Neural progenitor cell (in vitro differentiated cells): ENCODE data around the gene NSD1.

Experiments used
- EZH2 ChIP-seq: fragments of 200-600 bp; sonication (generic); IDR thresholded peaks from 2 replicates; pipeline ENCODE4 v1.6.1; 2017; ENCODE audit warnings: antibody characterized with exemption, mild to moderate bottlenecking, moderate library complexity
- EZH2phosphoT487 ChIP-seq: fragments of 200-600 bp; sonication (generic); IDR thresholded peaks from 2 replicates; pipeline ENCODE4 v1.6.1; 2017; ENCODE audit warnings: antibody characterized with exemption
- TF ChIP-seq, protein P1 (sequence below): fragments of 200-600 bp; sonication (generic); IDR thresholded peaks from 2 replicates; pipeline ENCODE4 v1.5.1; 2017; ENCODE audit warnings: antibody characterized with exemption, mild to moderate bottlenecking

DNA sequence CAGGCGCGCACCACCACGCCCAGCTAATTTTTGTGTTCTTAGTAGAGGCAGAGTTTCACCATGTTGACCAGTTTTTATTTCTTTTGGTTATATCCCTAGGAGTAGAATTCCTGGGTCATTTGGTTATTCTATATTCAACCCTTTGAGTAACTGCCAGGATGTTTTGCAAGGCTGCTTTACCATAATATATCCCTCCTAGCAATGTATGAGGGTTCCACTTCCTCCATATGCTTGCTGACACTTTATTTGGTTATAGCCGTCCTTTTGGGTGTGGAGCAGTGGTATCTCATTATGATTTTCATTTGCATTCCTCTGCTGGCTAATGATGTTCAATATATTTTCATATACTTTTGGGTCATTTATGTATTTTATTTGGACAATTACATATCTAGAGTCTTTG lies 88.7 kb downstream of the NSD1 start:
- TF ChIP-seq, protein P1, sequence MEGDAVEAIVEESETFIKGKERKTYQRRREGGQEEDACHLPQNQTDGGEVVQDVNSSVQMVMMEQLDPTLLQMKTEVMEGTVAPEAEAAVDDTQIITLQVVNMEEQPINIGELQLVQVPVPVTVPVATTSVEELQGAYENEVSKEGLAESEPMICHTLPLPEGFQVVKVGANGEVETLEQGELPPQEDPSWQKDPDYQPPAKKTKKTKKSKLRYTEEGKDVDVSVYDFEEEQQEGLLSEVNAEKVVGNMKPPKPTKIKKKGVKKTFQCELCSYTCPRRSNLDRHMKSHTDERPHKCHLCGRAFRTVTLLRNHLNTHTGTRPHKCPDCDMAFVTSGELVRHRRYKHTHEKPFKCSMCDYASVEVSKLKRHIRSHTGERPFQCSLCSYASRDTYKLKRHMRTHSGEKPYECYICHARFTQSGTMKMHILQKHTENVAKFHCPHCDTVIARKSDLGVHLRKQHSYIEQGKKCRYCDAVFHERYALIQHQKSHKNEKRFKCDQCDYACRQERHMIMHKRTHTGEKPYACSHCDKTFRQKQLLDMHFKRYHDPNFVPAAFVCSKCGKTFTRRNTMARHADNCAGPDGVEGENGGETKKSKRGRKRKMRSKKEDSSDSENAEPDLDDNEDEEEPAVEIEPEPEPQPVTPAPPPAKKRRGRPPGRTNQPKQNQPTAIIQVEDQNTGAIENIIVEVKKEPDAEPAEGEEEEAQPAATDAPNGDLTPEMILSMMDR: no peak
- TF ChIP-seq EZH2phosphoT487 (no peak), EZH2 (no peak)
